ENCODE measurements around the gene NAA20.

NAA20 gene

GRCh38 chr20:20017001-20017843 lies at the start of gene NAA20:
Gene NAA20, plus strand, starts transcription at chr20:20017362. Its CDS starts 35 bp downstream, at chr20:20017397.
- ChIA-PET CTCF (interaction anchor here (0.6 to 3.8 kb wide), 19 partner anchors 9 to 696 kb away, joined by 3 to 20 read pairs (median 3); partner anchors contain the start of genes CFAP61 and CRNKL1), POLR2A (interaction anchor here (0.5 kb wide), 1 partner anchor 72 kb away, joined by 3 read pairs; no protein-coding TSS in a partner anchor)
- peak; percentile 80 for TF ChIP-seq CTCF (IDR thresholded peaks at IDR 0.05; ENCODE audit: control extremely low read depth, extremely low read depth, low read depth, missing control alignments)
- peak; percentile 96 for DNase-seq (ENCODE audit: extremely low spot score)

GRCh38 chr20:19967445-19967844 lies 49.7 kb upstream of the NAA20 start:
- no peak for TF ChIP-seq CTCF (IDR thresholded peaks at IDR 0.05; ENCODE audit: control extremely low read depth, extremely low read depth, low read depth, missing control alignments)
- POLR2A ChIA-PET = no interaction called here
- DNase-seq (ENCODE audit: extremely low spot score) = no peak
- CTCF ChIA-PET = no interaction called here

- POLR2A ChIA-PET = no interaction called here
- no peak for DNase-seq (ENCODE audit: extremely low spot score)
- no peak for TF ChIP-seq CTCF (IDR thresholded peaks at IDR 0.05; ENCODE audit: control extremely low read depth, extremely low read depth, low read depth, missing control alignments)
- CTCF ChIA-PET = interaction anchor here (1.5 kb wide), 1 partner anchor 26 kb away, joined by 7 read pairs; no protein-coding TSS in a partner anchor
Measured at GRCh38 chr20:19968028-19968427, 49.1 kb upstream of the NAA20 start.

- no peak for TF ChIP-seq CTCF (IDR thresholded peaks at IDR 0.05; ENCODE audit: control extremely low read depth, extremely low read depth, low read depth, missing control alignments)
- POLR2A ChIA-PET = no interaction called here
- no peak for DNase-seq (ENCODE audit: extremely low spot score)
- CTCF ChIA-PET = interaction anchor here (1.2 to 1.5 kb wide), 3 partner anchors 26 to 66 kb away, joined by 3 to 7 read pairs (median 4); no protein-coding TSS in a partner anchor
Measured at GRCh38 chr20:19968466-19969073, 48.6 kb upstream of the NAA20 start.

GRCh38 chr20:19969106-19969505 lies 48.1 kb upstream of the NAA20 start:
- POLR2A ChIA-PET = no interaction called here
- no peak for TF ChIP-seq CTCF (IDR thresholded peaks at IDR 0.05; ENCODE audit: control extremely low read depth, extremely low read depth, low read depth, missing control alignments)
- DNase-seq (ENCODE audit: extremely low spot score) = no peak
- CTCF ChIA-PET = interaction anchor here (1.2 to 1.8 kb wide), 4 partner anchors 16 to 66 kb away, joined by 3 to 7 read pairs (median 4); no protein-coding TSS in a partner anchor

GRCh38 chr20:19969507-19970255 lies 47.5 kb upstream of the NAA20 start:
- no peak for DNase-seq (ENCODE audit: extremely low spot score)
- CTCF ChIA-PET = interaction anchor here (1.0 to 1.8 kb wide), 7 partner anchors 12 to 163 kb away, joined by 3 to 5 read pairs (median 3); no protein-coding TSS in a partner anchor
- POLR2A ChIA-PET = no interaction called here
- TF ChIP-seq CTCF (IDR thresholded peaks at IDR 0.05; ENCODE audit: control extremely low read depth, extremely low read depth, low read depth, missing control alignments) = no peak

Measured in GM10248 (cell line).